GM12892 (cell line): Measurements from ENCODE around the gene MMEL1.

ENCODE experiments used
- POLR2A ChIP-seq: IDR thresholded peaks from 2 replicates; pipeline ENCODE4 v1.6.1; 2011; ENCODE audit warnings: low read depth, low read length, control low read depth
- POLR2AphosphoS5 ChIP-seq: IDR thresholded peaks from 2 replicates; pipeline ENCODE4 v1.6.1; 2011; ENCODE audit warnings: low read depth, low read length, control low read depth

GRCh38 chr1:2632051-2632430, 775 bp downstream of the MMEL1 start:
- TF ChIP-seq POLR2AphosphoS5: no peak
- no peak for TF ChIP-seq POLR2A
